Ovary (tissue), 9 donors: ENCODE data around the gene NSD1. TPM values are rescaled to one million over a fixed set of nuclear protein-coding genes. Genes with fewer than 3 reads are reported as not detected.
A peak's percentile ranks its signal among the peaks of the same experiment; 100 is the strongest.

Experiments
- DNase-seq, 5 donors: peaks; one replicate each; pipeline ENCODE4 v3.0.0-alpha.2; 2019 to 2020
- H3K27ac ChIP-seq, 2 donors: fragments of 200-600 bp; one replicate each; pipeline versions ENCODE4 v1.5.1 to v1.8.0; 2019 to 2022
- H3K27me3 ChIP-seq: fragments of 200-600 bp; one replicate; pipeline ENCODE4 v1.8.0; 2022
- H3K36me3 ChIP-seq: fragments of 200-600 bp; sonication (generic); one replicate; pipeline ENCODE4 v1.5.1; 2019
- H3K4me1 ChIP-seq: one replicate; pipeline ENCODE4 v1.8.1; 2013; ENCODE audit warnings: mild to moderate bottlenecking, moderate library complexity; ENCODE audit not compliant: insufficient read depth
- H3K4me3 ChIP-seq: fragments of 200-600 bp; sonication (generic); one replicate; pipeline ENCODE4 v1.5.1; 2017
- H3K9me3 ChIP-seq, 2 donors: fragments of 200-600 bp in 1 of 2; sonication (generic) in 1 of 2; one replicate each; pipeline versions ENCODE4 v1.5.1 to v1.8.1; 2013 to 2019; ENCODE audit warnings: mild to moderate bottlenecking in 1 of 2, moderate library complexity in 1 of 2
- EP300 ChIP-seq: sonication (generic); formaldehyde crosslinking; IDR thresholded peaks from one replicate; pipeline ENCODE4 v1.6.1; 2017; ENCODE audit warnings: antibody characterized with exemption
- POLR2A ChIP-seq: fragments of 450-650 bp; IDR thresholded peaks from one replicate; pipeline ENCODE4 v1.6.1; 2017; ENCODE audit warnings: antibody characterized with exemption, mild to moderate bottlenecking, moderate library complexity
- WGBS, 3 donors: extraction: QIAGEN DNeasy Blood & Tissue Kit in 1 of 3; methylation state at CpG; one replicate each; pipeline versions ENCODE4 v1.1.5 to v1.1.7; 2013 to 2017; 5-methylcytosine and 5-hydroxymethylcytosine counted together
- intact Hi-C, 4 donors: fragments of 100-400 bp; cut with DNase I; formaldehyde crosslinking; loops; one replicate each; pipeline versions ENCODE4 v1.11.0 to v1.15.1; 2022 to 2023
- polyA plus RNA-seq, 2 donors: library from polyadenylated mRNA; stranded (reverse); fragments of 200-250 nt in 1 of 2; fragments of 350-450 nt in 1 of 2; fragmentation: Illumina TruSeq in 1 of 2; extraction: RNeasy Lipid Tissue Mini Kit (QIAGEN cat#74804) in 1 of 2; gene quantifications; one replicate each; pipeline ENCODE4 v1.2.3, GENCODE V29; 2013 to 2014
- total RNA-seq, 7 donors: library from RNA; depleted of rRNA in 2 of 7; stranded (reverse); fragments of >200 nt in 2 of 7; fragmentation: NEBNext Ultra II Directional in 3 of 7; extraction: Animal tissue kit (Norgen Biotek cat#: 25700) in 3 of 7; gene quantifications; one replicate each; pipeline versions ENCODE4 v1.1.0 to v1.2.4, GENCODE V29; 2016 to 2023
- TF ChIP-seq, protein P1 (sequence below), 3 donors: fragments of 450-650 bp in 2 of 3; fragments of 200-600 bp in 1 of 3; IDR thresholded peaks; one replicate each; pipeline versions ENCODE4 v1.5.1 to v1.8.0; 2016 to 2022; ENCODE audit warnings: antibody characterized with exemption in 3 of 3, mild to moderate bottlenecking in 1 of 3
- donor health status: DM: no; HTN: no; CAD: no; lungs with moderate emphysema.
- donor health status: DM: no; HTN: no; CAD: no.
- donor health status: Bipolar disorder and iron deficiency.
- donor health status: DM: yes; HTN: yes; CAD: no.
- donor health status: DM: no; HTN: no; CAD: no.
- donor health status: DM: yes; HTN: yes; CAD: no.

NSD1 gene
- total and polyA plus RNA-seq, 9 donors, result 11.5 to 110 (median 75.5) TPM

DNA sequence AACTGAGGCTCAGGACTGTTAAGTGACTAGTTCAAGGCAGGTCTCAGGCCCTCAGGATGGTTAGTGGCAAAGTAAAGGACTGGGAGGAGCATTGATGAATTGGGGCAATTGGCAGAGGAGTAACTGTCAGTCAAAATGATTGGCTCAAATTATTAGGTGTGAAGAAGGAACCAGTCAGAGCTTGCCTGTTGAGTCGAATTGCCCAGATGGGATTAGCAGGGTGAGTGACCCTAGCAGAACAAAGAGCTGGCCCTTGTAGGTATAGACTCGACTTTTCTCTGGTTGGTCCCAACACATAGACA is 2.6 kb upstream of the NSD1 start:
- intact Hi-C loops, result loop anchor here in 1 of 4 donors (5.0 kb wide), 1 partner anchor 1469 kb away; no protein-coding TSS in a partner anchor
- no peak for DNase-seq
- TF ChIP-seq EP300 (no peak), POLR2A (no peak)
- Histone ChIP-seq H3K36me3 (no peaks in the 10 kb centered on the region), H3K9me3 (no peaks in the 10 kb centered on the region), H3K4me1 (peaks cover 10% of the 10 kb centered on the region), H3K27ac (no peak overlapping the region), H3K27me3 (no peaks in the 10 kb centered on the region), H3K4me3 (no peak overlapping the region)
- 72 to 87% (median 85%) methylated on average over 2 of the region's 2 CpGs for WGBS, 3 donors

DNA sequence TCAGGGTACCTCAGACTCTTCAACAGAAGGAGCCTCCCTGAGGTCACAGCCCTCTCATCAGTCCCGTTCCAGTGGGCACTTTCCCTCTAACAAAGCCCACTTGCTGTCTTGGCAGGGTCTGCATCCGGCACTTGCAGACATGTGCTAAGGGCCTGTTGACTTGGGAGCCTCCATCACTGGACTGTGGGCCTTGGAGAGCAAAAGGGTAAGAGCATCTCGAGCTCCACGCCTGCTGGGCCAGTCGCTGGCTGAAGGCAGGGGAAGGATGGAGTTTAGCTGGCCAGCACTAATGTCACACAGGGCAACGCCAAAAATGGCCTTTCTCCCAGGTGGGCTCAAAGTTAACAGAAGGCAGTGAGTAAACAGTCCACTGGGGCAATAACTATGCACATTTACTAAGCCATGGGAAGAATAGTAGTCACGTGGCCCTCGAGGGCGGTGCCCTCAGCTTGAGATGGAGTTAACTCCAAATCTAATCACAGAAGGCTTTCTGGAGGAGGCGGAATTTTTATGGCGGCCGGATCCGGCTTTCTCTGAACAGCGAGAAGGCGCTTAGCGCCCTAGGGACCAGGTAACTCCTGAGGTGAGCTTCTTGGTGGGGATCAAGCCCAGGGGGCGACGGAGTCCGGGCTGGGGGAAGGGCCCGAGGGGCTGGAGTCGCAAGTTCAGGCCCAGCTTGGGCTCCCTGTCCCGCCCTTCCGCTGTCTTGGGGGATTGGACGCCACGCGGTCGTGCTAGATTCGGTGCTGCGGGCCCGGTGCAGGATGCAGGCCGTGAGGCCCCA is 2.0 kb upstream of the NSD1 start:
- H3K4me3 ChIP-seq, result no peak overlapping the region
- H3K36me3 ChIP-seq, result no peaks in the 10 kb centered on the region
- peak in 2 of 5 donors; percentile 41 to 55 for DNase-seq
- peaks cover 13% of the 10 kb centered on the region for H3K4me1 ChIP-seq
- intact Hi-C loops, result loop anchor here in 1 of 4 donors (5.0 kb wide), 1 partner anchor 1469 kb away; no protein-coding TSS in a partner anchor
- no peaks in the 10 kb centered on the region for H3K27me3 ChIP-seq
- peak overlapping the region; percentile 99 for H3K27ac ChIP-seq
- 73 to 76% (median 75%) methylated on average over 30 to 31 of the region's 31 CpGs for WGBS, 3 donors
- TF ChIP-seq EP300, result no peak
- TF ChIP-seq, protein P1, sequence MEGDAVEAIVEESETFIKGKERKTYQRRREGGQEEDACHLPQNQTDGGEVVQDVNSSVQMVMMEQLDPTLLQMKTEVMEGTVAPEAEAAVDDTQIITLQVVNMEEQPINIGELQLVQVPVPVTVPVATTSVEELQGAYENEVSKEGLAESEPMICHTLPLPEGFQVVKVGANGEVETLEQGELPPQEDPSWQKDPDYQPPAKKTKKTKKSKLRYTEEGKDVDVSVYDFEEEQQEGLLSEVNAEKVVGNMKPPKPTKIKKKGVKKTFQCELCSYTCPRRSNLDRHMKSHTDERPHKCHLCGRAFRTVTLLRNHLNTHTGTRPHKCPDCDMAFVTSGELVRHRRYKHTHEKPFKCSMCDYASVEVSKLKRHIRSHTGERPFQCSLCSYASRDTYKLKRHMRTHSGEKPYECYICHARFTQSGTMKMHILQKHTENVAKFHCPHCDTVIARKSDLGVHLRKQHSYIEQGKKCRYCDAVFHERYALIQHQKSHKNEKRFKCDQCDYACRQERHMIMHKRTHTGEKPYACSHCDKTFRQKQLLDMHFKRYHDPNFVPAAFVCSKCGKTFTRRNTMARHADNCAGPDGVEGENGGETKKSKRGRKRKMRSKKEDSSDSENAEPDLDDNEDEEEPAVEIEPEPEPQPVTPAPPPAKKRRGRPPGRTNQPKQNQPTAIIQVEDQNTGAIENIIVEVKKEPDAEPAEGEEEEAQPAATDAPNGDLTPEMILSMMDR (IDR thresholded peaks at IDR 0.05), result no peak
- no peak for TF ChIP-seq POLR2A
- H3K9me3 ChIP-seq, result no peaks in the 10 kb centered on the region

DNA sequence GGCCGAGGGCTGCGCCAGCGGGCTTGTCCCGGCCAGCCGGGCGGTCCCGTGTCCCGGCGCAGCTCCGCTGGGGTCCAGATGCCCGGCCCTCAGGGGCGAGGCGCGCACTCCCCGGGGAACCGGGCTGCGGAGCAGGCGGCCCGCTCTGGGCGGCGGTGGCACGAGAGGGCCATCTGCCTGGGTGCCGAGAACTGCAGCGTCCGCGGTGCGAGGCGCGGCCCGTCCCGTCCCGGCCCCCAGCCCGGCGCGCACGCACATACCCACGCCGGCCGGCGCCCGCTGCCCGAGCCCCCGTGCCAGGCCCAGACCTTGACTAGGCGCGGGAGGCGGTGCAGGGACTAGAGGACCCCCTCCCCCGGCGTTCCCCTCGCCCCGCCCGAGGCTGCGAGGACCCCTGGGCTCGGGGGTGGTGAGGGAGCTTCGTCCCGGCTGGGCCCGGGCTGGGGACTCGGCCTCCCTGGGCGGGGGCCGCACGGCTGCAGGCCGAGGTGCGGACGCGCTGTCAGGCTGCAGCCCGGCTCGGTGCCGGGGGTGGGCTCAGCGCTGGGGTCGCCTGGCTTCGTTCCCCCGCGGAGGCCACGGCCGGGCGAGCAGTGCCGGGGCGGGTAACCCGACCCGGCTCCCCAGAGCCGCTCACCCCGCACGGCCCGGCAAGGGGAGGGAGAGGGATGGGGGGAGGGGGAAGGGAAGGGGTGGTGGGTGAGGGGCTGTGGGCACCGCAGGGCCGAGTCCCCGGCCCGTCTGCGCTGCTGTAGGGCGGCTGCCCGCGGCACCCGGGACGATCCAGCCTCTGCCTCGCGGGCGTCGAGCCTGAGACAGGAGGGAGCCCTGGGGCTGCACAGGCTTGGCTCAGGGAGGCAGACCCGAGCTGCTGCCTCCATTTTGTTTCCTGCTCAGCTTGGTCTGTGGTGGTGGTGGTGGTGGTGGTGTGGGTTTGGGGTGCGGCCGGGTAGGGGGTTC is 1.2 kb upstream of the NSD1 start:
- intact Hi-C loops, result loop anchor here in 1 of 4 donors (5.0 kb wide), 1 partner anchor 1470 kb away; no protein-coding TSS in a partner anchor
- 3 to 14% (median 9%) methylated on average over 28 to 100 of the region's 100 CpGs for WGBS, 3 donors
- TF ChIP-seq POLR2A, result no peak
- TF ChIP-seq EP300, result no peak
- TF ChIP-seq, protein P1 (IDR thresholded peaks at IDR 0.05), result peak in 1 of 3 donors; percentile 28
- Histone ChIP-seq H3K9me3 (no peaks in the 10 kb centered on the region), H3K36me3 (no peaks in the 10 kb centered on the region), H3K27ac (peak overlapping the region; percentile 99), H3K4me1 (peaks cover 15% of the 10 kb centered on the region), H3K4me3 (peak overlapping the region; percentile 78), H3K27me3 (no peaks in the 10 kb centered on the region)
- DNase-seq, result peak; percentile 45 to 74 (median 58)

DNA sequence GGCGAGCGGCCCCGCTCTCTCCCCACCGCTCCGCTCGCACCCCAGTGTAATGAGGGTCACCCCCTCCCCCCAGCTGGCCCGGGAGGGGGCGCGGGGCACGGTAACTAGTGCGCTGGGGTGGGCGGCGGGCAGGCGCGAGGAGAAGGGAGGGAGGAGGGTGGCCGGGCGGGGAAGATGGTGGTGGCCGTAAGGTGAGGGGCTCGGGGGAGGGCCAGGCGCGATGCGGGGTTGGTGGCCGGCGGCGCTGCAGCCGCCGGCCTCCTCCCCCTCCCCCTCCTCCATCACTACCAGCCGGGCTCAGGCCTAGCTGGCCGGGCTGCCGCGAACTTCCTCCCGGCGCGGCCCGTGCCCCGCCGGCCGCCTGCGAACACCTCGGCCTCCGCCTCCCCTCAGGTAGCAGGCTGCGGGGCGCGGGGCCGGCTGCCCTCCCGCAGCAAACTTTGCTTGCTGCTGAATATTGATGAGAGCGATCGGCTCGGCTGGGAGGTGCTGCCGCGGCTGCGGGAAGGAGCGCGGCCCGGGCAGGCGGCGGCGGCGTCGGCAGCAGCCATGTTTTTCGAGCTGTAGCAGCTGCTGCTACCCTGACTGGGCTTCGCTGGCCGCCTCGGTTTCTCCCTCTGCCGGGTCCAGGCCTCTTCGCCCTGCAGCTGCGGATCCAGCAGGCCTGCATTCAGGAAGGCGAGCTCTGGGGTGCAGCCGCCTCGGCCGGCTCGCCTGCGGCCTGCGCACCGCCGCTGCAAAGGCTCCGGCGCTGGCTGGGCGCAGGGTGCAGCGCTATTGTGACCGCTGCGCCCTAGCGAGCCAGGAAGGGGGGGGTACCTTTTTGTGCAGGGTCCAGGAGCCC is 502 bp downstream of the NSD1 start:
- peak; percentile 40 to 67 (median 52) for DNase-seq
- Histone ChIP-seq H3K4me3 (peak overlapping the region; percentile 78), H3K9me3 (no peaks in the 10 kb centered on the region), H3K27ac (peak overlapping the region; percentile 99), H3K36me3 (no peaks in the 10 kb centered on the region), H3K27me3 (no peaks in the 10 kb centered on the region), H3K4me1 (peaks cover 15% of the 10 kb centered on the region)
- WGBS, 3 donors, result 0 to 1% (median 0%) methylated on average over 34 to 83 of the region's 83 CpGs
- TF ChIP-seq POLR2A, result no peak
- TF ChIP-seq EP300, result no peak
- TF ChIP-seq, protein P1 (IDR thresholded peaks at IDR 0.05), result no peak
- intact Hi-C loops, result loop anchor here in 1 of 4 donors (5.0 kb wide), 1 partner anchor 1472 kb away; no protein-coding TSS in a partner anchor
